HG03135 (cell line): ENCODE results near the gene SELENOV.

ENCODE experiments used
- ATAC-seq: cut with Tn5 transposase; IDR thresholded peaks from one replicate; pipeline ENCODE4 v1.9.1; 2021; ENCODE audit warnings: mild to moderate bottlenecking, moderate library complexity; ENCODE audit not compliant: unreplicated experiment

SELENOV gene

DNA sequence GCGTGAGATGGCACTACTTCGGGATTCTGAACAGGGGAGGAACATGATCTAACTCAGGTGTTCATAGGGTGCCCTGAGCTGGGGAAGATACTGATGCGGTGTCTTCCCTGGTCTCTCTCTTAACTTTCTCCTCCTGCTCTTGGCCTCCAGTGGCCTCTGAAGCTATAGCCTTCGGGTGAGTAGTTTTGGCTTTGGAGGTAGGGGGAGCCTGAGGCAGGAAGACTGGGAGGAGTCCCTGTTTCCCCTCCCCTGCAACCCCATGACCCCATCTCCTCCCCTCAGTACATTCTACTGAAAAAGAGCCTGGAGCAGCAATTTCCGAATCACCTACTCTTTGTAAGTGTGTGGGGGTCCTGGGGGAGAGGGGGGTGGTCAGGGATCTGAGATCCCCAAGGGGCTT lies 3.5 kb downstream of the SELENOV start:
- no peak for ATAC-seq

DNA sequence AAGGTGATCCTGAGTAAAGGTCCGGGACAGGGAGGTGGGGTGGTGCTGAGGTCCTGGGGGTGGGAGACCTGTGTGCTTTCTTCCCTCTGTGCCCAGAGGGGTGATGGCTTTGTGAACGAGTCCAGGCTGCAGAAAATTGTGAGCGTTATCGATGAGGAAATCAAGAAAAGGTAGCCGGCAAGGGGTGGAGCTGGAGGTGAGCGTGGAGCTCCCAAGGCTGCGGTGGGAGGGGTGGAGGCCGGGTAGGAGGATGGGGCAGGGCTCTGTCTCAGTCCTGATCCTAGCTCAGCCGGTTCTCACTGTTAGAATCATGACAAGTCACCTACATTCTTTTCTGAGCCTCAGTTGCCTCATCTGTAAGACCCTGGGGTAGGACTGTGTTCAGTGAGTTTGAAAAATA lies 4.0 kb downstream of the SELENOV start:
- ATAC-seq: no peak

DNA sequence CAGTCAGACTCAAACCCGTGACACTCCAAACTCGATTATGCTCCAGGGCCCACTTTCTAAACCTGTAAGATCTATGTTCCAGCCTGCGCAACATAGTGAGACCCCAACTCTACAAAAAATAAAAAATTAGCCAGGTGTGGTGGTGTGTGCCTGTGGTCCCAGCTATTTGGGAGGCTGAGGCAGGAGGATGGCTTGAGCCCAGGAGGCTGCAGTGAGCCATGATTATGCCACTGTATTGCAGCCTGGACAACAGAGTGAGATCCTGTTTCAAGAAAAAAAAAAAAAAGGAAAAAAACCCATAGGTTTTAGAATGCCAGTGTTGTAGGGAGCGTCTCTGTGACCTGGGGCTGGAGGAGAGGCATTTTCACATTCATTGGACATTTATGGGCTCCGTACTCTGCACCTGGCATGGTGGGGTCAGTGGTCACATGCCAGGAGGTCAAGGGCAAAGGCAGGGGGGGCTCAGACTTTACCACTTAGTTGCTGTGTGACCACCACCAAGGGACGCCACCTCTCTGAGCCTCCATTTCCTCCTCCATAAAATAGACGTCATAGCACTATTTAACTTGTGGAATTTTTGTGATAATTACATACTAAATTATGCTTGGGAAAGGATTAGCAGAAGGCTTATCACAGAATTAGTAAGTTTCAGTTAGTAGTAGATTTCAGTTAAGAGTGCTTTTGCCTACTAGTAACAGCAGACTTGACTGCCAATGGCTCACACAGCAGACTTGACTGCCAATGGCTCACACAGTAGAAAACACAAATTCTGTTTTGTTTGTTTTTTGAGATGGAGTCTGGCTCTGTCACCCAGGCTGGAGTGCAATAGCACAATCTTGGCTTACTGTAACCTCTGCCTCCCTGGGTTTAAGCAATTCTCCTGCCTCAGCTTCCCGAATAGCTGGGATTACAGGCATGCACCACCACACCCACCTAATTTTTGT lies 5.9 kb downstream of the SELENOV start:
- ATAC-seq: no peak

DNA sequence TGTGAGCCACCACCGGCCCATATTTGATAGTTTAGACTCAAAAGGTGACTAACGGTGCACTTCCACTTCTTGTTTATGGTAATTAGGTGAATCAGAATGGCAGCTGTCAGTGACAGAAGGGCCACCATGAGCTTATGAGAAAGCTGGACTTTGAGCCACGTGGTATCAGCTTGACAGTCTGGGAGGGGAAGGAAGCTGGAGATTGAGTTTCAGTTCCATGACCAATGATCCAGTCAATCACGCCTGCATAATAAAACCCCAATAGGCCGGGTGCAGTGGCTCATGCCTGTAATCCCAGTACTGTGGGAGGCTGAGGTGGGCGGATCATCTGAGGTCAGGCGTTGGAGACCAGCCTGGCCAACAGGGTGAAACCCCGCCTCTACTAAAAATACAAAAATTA lies 9.6 kb downstream of the SELENOV start:
- no peak for ATAC-seq

DNA sequence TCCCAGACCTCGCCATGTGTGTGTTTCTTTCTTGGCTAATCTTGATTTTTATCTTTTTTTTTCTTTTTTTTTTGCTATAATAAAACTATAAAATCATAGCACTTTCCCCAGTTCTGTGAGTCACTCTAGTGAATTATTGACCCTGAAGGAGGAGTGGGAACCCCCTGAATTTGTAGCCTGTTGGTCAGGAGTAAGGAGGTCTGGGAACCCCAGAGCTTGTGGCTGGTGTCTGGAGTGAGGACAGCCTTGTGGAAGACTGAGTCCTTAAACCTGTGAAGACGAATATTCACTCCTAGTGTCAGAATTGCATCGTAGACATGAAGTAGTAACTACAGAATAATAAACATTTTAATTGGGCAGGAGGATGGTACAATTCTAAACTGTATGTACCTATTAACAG lies 10.3 kb downstream of the SELENOV start:
- ATAC-seq: no peak

DNA sequence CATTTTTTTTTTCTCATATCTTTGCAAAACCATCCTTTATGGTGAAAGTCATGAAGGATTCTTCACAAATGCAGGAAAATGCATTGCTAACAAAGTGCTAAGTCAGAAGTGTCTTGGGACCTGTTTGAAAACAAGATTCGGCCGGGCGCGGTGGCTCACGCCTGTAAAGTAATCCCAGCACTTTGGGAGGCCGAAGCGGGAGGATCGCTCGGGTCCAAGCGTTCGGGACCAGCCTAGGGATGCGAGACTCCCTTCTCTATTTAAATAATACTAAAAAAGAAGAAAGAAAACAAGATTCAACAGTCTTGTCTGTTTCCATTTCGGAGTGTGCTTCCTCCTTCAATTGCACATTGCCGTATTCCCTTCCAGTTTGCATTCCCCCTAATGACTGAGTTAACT lies 16.9 kb downstream of the SELENOV start:
- ATAC-seq: no peak

DNA sequence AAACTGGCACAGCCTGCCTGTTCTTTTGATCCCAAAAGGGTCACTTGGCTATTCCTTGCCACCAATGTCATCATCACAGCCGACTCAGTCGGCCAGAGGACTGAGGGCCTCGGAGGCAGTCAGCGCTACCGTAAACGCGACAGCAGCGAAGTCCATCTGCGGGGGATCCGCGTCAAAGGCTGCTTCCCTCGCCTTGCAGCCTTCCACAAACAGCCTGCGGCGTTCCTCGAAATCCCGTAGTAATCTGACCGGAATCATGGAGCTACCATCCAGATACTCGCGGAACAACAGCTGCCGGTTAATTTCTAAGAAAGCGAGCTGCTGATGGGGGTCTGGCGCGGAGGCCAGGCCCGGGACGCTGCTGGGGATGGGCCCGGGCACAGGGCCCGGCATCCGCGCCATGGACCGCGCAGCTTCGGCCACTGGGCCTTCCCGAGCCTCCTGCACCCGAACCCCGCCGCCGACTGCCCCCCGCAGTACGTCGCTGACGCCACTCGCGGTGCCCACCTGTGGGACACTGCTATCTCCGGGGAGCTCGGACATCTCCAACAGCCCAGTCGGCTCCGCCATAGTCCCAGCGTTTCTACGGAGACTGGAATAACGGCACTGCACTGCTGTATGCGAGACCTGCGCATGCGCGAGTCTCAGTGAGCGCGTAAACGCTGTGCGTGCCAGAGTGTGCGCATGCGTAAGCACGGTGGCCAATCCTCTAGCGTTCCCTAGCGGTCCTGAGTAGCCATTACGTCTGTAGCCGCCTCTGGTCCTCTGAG lies 17.5 kb downstream of the SELENOV start, which contains the start of gene EID2B:
TSS of gene EID2B (minus strand) at position 620 of the 770 bp plus-strand sequence. CDS start at position 570, 50 bp downstream.
- ATAC-seq: peak; percentile 83

DNA sequence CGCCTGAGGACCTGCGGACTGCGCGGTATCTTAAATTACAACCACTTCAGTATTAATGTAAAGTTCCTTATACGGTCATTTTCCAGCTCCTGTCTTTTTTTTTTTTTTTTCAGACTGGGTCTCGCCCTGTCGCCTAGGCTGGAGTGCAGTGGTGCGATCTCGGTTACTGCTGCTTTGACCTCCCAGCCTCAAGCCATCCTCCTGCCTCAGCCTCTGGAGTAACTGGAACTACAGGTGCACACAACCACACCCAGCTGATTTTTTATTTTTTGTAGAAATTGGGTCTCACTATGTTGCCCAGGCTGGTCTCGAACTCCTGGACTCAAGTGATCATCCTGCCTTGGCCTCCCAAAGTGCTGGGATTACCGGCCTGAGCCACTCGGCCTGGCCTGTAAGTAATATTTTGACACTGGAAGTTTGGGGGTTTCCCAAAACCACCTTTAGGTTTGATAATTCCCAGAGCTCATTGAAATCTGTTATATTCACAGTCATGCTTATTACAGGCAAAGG lies 18.1 kb downstream of the SELENOV start:
- no peak for ATAC-seq

DNA sequence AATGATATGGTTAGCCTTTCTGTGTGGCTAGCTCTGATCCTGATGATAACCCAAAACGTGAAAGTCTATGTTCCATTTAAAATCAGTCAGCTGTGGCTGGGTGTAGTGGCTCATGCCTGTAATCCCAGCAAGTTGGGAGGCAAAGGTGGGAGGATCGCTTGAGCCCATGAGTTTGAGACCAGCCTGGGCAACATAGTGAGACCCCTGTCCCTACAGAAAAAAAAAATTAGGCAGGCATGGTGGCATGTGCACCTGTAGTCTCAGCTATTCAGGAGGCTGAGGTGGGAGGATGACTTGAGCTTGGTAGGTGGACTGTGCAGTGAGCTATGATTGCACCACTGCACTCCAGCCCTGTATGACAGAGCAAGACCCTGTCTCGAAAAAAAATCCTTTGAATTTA lies 18.9 kb downstream of the SELENOV start:
- ATAC-seq: no peak

DNA sequence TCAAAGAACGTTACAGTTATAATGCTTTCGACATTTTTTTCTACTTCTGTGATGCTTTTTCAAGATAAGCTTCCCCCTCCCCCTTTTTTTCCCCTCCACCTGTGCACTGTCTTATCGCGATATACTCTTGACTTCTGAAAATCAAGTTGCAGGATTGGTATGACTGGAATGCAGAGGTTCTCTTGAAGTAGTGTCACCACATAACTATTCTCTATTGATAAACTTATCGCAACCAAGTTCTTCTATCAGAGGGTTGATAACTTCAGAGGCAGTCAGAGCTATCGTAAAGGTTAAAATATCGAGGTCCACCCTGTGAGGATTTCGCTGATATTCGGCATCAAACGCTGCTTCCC lies 24.2 kb downstream of the SELENOV start:
- peak; percentile 13 for ATAC-seq

DNA sequence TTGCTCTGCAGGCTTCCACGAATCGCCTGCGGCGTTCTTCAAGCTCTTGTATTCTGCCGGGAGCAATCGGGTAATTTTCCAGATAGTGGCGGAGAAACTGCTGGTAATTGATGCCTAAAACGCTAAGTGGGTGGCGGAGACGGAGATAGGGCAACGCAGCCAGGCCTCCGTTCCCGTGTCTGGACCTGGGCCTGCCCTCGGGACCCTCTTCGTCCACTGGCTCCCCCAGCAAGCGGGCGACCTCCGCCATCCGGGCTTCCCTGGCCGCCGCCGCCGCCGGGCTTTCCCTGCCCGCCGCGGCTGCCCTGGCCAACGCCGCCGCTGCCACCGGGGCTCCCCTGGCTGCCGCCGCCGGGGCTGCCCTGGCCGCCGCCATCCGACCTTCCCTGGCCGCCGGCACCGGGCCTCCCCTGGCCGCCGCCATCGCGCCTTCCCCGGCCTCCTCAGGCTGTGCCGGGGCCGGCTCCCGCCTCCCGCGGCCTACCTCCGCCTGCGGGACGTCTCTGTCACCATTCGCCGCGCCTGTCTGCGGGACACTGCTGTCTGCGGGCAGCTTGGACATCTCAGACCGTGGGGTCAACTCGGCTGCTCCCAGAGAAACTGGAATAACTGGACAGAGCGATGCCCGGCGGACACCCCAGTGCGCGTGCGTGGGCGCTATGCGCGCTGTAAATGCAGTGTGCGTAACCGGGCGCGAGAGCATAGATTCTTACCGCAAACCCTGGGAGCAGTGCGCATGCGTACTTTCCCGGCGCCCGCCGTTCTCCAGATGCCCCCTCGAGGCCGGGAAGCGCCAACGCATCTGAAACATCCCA lies 24.8 kb downstream of the SELENOV start, which contains the start of gene EID2:
TSS of gene EID2 (minus strand) at position 644 of the 815 bp plus-strand sequence. CDS start at position 562, 82 bp downstream.
- peak; percentile 91 for ATAC-seq

DNA sequence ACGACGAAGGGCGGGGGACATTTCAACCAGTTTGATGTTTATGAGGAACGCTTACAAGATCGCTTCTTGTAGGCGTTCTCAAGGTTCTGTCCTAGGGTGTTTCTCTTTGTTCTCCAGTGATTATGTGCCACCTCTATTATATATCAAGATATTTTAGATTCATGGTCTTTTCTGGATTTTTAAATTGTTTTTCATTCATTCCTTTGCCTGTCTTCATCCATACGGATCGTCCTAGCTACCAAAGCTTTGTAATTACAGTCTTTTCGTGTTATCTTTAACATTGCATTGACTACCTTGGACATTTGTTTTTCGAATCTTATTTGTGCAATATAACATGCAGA lies 25.4 kb downstream of the SELENOV start:
- ATAC-seq: no peak

DNA sequence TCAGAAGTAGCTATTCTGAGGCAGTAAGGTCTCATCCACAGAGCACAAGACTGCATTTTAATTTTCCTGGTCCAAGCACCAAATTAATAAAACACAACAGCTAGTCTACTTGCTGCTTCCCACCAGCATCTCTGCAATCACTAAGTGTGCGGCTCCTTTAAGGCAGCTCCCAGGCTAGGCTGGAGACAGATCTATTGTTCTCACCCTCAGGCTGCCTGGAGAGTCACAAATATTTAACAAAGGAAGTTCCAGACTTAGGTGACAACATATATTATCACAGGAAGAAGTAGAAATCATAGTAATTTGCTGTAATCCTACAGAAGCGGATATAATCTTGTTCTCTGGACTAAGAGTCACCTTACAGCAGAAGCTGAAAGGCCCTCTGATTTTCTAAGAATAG lies 27.3 kb downstream of the SELENOV start:
- no peak for ATAC-seq

DNA sequence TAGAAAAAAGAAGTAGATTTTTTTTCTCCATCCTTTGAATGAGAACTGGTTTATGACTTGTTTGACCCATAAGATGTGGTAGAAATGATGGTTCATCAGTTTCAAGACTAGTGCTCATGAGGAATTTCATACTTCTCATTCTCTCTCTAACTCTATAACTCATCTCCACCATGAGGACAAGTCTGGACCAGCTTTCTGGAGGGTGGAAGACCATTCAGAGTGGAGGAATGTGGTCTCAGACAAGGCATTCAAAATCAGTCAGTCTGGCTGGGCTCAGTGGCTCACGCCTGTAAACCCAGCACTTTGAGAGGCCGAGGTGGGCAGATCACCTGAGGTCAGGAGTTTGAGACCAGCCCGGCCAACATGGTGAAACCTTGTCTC lies 28.5 kb downstream of the SELENOV start:
- no peak for ATAC-seq

DNA sequence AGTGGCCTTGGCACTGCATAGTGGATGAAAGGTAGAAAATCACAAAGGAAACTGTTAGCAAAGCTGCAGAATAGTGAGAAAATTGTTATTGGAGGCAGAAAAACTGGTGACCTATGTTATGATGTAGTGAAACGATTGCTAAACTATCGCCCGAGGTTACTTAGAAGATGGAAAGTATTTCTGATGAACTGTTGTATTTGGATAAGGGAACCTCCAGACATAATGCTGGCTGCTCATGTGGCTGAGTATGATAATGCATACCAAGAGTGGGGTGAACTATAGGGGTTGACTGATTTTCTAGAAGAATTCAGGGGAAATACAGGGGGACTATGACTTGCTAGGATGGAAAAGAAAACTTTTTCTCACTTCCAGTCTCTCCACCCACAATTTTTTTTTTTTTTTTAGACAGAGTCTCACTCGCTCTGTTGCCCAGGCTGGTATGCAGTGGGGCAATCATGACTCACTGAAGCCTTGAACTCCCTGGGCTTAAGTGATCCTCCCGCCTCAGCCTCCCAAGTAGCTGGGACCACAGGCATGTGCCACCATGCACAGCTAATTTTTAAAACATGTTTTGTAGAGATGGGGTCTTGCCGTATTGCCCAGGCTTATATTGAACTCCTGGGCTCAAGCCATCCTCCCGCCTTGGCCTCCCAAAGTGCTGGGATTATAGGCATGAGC lies 29.4 kb downstream of the SELENOV start:
- no peak for ATAC-seq

DNA sequence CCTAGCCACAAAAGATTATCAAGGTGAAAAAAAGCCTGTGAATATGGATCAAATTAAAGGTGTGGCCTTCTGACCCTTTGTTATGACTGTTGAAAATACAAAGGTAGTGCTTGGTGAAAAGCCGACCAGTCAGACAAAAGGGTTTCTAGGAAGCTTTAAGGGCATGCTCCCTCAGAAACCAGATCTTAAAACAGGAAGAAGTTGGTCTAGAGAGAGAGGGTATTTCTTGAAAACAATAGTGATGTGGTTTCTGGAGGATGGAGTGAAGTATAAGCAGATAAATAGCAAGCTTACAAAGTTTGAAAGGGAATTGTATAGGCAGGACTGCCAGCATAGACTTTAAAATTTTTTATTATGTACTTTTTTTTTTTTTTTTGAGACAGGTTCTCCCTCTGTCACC lies 30.0 kb downstream of the SELENOV start:
- ATAC-seq: no peak

DNA sequence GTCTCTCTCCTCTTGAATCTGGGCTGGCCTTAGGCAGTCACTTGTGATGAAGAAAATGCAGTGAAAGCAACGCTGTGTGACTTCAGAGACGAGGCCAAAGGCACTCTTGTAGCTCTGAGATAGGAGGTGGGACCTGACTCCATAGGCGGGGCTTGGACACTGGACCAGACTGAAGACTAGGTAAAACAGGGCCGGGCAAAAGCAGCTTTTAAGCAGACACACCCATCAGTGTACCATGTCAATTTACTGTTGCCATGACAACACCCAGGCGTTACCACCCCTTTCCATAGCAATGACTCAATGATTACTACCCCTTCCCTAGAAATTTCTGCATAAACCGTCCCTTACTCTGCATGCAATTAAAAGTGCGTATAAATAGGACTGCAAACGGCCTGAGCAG lies 31.7 kb downstream of the SELENOV start:
- no peak for ATAC-seq

DNA sequence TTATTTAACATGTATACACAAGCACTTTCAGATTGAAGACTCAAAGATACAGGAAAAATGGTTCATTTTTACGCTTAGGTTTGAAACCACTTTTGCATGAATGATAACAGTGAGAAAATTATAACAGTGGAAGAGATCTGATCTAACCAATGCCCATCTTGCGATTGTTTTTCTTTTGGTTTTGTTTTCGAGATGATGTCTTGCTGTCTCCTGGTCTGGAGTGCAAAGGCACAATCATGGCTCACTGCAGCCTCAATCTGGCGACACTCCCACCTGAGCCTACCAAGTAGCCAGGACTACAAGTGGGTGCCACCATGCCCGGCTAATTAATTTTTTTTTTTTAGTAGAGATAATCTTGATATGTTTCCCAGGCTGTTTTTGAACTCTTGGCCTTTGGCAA lies 35.3 kb downstream of the SELENOV start:
- no peak for ATAC-seq

DNA sequence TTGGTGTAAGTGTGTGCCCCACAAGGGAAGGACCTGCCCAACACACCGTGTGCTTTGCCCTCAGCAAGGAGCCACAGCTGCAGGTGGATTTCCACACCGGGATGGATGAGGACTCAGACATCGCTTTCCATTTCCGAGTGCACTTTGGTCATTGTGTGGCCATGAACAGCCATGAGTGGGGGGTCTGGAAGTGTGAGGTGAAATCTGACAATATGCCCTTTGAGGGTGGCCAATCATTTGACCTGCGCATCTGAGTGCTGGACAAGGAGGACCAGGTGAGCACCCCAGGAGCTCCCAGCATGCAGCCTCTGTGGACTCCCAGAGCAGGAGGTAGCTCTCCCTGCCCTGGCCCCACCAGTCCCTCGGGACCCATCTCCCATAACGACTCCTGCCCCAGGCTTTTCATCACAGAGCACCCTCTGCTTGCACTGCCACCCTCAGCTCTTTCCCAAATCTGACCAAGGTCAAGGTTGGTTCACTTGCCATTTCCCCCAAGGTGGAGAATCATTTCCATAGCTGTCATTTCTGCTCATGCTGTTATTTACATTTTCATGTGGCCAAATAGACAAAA lies 38.2 kb downstream of the SELENOV start:
- ATAC-seq: no peak

DNA sequence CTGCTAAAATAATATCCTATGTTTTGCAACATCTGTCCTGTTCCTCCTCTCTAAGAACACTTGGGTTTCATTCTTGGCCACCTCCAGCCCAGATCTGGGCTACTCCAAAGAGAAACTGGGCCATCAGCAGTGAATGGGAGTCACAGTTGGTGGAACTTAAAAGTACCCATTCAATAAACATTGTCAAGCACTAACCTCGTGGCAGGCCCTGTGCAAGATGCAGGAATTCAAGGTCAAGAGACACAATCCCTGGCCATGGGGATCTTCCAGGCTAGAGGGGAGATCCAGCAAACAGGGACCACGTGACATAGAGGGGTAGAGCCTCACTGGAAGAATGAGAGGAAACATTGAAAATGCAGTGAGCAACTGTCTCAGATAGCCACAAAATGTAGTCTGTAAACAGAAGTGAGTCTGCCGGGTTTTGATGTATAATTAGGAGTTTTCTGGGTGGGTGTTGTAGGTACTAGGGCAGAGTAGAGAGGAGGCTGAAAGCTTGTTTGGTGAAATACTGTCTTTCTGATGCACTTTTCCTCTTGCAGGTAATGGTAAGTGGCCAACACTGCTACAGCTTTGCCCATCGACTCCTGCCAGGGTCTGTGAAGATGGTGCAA lies 39.9 kb downstream of the SELENOV start:
- ATAC-seq: no peak
